ENCODE data around the gene SLC6A18. TPM values are rescaled to one million over a fixed set of nuclear protein-coding genes. Genes with fewer than 3 reads are reported as not detected.

Gene SLC6A18
- polyA plus RNA-seq, 1 donor (not counting 4 experiments of a cell fraction or from before 2014, with no cell fraction given), result not detected

DNA sequence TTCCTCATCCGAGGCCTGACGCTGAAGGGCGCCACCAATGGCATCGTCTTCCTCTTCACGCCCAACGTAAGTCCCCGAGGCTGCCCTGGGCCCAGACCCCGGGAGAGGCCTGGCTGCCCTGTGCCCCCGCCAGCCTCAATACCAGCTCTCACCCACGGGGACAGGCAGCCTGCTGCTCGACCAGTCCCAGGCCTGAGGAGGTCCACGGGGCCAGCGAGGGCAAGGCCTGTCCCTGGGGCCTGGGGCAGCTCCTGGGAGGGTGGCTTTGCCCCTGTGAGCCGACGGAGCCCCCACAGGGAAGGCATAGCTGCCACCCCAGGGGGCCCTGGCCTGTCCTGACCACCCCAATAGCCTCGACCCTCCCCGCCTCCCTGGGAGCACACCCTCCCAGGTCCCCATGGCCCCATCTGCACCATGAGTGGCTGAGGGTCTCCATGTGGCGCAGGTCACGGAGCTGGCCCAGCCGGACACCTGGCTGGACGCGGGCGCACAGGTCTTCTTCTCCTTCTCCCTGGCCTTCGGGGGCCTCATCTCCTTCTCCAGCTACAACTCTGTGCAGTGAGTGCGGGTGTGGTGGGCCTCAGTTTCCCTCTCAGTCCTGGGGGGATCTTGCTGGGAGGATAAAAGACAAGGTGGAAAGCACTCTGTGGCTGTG is 11.5 kb upstream of the SLC6A18 start:
- Histone ChIP-seq H3K4me2 (ENCODE audit: control insufficient read depth, extremely low read depth, insufficient read depth, low read depth, low read length) (no peak overlapping the region), H3K9me3 (ENCODE audit: control insufficient read depth, low read depth, low read length) (peaks cover 13% of the 10 kb centered on the region), H3K4me1 (ENCODE audit: control insufficient read depth, extremely low read depth, insufficient read depth, low read length) (no peaks in the 10 kb centered on the region), H3K9ac (ENCODE audit: control insufficient read depth, extremely low read depth, insufficient read depth, low read length) (no peak overlapping the region), H3K36me3 (ENCODE audit: control insufficient read depth in 2 of 2, extremely low read depth in 1 of 2, insufficient read depth in 2 of 2, low read length in 2 of 2) (no peaks in the 10 kb centered on the region), H3K9me1 (ENCODE audit: control insufficient read depth, extremely low read depth, insufficient read depth, low read length) (no peaks in the 10 kb centered on the region), H2AFZ (ENCODE audit: control insufficient read depth, low read length) (no peak overlapping the region), H4K20me1 (ENCODE audit: control insufficient read depth, extremely low read depth, insufficient read depth, low read length) (no peaks in the 10 kb centered on the region), H3K4me3 (ENCODE audit: control insufficient read depth in 2 of 3, extremely low read depth in 1 of 3, insufficient read depth in 2 of 3, low read depth in 1 of 3, low read length in 3 of 3) (no peak overlapping the region), H3K79me2 (ENCODE audit: control insufficient read depth, insufficient read depth, low read length) (no peaks in the 10 kb centered on the region), H3K27me3 (ENCODE audit: control insufficient read depth, extremely low read depth, insufficient read depth, low read length) (peaks cover 3% of the 10 kb centered on the region), H3K27ac (ENCODE audit: control insufficient read depth, insufficient read depth, low read length) (no peak overlapping the region)
- FAIRE-seq, result no peak
- no peak for DNase-seq (ENCODE audit: low read depth, low spot score)
- TF ChIP-seq, protein P1, sequence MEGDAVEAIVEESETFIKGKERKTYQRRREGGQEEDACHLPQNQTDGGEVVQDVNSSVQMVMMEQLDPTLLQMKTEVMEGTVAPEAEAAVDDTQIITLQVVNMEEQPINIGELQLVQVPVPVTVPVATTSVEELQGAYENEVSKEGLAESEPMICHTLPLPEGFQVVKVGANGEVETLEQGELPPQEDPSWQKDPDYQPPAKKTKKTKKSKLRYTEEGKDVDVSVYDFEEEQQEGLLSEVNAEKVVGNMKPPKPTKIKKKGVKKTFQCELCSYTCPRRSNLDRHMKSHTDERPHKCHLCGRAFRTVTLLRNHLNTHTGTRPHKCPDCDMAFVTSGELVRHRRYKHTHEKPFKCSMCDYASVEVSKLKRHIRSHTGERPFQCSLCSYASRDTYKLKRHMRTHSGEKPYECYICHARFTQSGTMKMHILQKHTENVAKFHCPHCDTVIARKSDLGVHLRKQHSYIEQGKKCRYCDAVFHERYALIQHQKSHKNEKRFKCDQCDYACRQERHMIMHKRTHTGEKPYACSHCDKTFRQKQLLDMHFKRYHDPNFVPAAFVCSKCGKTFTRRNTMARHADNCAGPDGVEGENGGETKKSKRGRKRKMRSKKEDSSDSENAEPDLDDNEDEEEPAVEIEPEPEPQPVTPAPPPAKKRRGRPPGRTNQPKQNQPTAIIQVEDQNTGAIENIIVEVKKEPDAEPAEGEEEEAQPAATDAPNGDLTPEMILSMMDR (optimal IDR thresholded peaks at IDR 0.05 in 1 of 3, IDR thresholded peaks at IDR 0.05 in 1 of 3, conservative IDR thresholded peaks at IDR 0.05 in 1 of 3; ENCODE audit: extremely low read depth in 1 of 3, insufficient read depth in 2 of 3, low read length in 3 of 3), result no peak
- TF ChIP-seq EZH2 (IDR thresholded peaks at IDR 0.05; ENCODE audit: low read length), result no peak
- dilution Hi-C loops (cut with MboI; ENCODE audit: extremely low pct_ligation_motif_present, low sequenced_read_pairs), result no loop called here

DNA sequence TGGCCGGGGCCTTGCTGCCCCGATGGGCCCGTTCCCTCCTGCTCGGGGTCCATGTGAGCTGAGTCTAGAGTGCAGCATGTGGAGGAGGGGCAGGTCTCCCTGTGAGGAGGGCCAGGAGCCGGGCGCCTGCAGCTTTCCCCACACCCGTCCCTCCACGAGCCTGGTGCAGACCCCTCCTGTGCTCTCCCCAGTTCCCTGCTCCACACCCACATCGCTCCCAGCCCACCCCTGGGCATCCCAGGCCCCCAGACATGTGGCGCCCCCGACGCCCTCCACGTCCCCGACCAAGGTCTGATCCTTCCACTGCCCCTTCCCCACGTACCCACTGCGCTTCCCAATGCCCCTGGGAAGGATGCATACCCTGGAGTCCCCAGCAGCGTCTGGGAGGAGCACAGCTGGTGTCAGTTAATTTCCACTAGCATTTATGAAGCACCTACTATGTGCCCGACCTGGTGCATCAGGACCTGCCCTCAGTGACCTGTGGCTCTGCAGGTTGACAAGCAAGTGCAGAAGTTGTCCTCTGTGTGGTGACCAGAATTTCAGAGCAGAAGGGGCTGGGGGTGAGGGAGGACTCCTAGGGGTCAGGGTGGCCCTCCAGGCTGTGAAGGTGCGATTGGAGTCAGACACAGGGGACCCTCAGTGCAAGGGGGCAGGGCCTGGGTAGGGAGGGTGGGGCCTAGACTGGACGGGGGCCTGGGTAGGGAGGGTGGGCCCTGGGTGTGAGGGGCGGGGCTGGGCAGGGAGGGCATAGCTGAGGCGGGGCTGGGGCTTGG is 10.8 kb upstream of the SLC6A18 start:
- no peak overlapping the region for H3K27ac ChIP-seq (ENCODE audit: control insufficient read depth, insufficient read depth, low read length)
- TF ChIP-seq, protein P1 (optimal IDR thresholded peaks at IDR 0.05 in 1 of 3, IDR thresholded peaks at IDR 0.05 in 1 of 3, conservative IDR thresholded peaks at IDR 0.05 in 1 of 3; ENCODE audit: extremely low read depth in 1 of 3, insufficient read depth in 2 of 3, low read length in 3 of 3), result no peak
- TF ChIP-seq EZH2 (IDR thresholded peaks at IDR 0.05; ENCODE audit: low read length), result no peak
- no peak for FAIRE-seq
- H4K20me1 ChIP-seq (ENCODE audit: control insufficient read depth, extremely low read depth, insufficient read depth, low read length), result no peaks in the 10 kb centered on the region
- no peaks in the 10 kb centered on the region for H3K79me2 ChIP-seq (ENCODE audit: control insufficient read depth, insufficient read depth, low read length)
- no peak overlapping the region for H3K4me3 ChIP-seq (ENCODE audit: control insufficient read depth in 2 of 3, extremely low read depth in 1 of 3, insufficient read depth in 2 of 3, low read depth in 1 of 3, low read length in 3 of 3)
- H3K27me3 ChIP-seq (ENCODE audit: control insufficient read depth, extremely low read depth, insufficient read depth, low read length), result peaks cover 3% of the 10 kb centered on the region
- H3K9me3 ChIP-seq (ENCODE audit: control insufficient read depth, low read depth, low read length), result peaks cover 13% of the 10 kb centered on the region
- H3K9ac ChIP-seq (ENCODE audit: control insufficient read depth, extremely low read depth, insufficient read depth, low read length), result no peak overlapping the region
- dilution Hi-C loops (cut with MboI; ENCODE audit: extremely low pct_ligation_motif_present, low sequenced_read_pairs), result no loop called here
- H3K4me2 ChIP-seq (ENCODE audit: control insufficient read depth, extremely low read depth, insufficient read depth, low read depth, low read length), result no peak overlapping the region
- no peak for DNase-seq (ENCODE audit: low read depth, low spot score)
- H3K4me1 ChIP-seq (ENCODE audit: control insufficient read depth, extremely low read depth, insufficient read depth, low read length), result no peaks in the 10 kb centered on the region
- H3K36me3 ChIP-seq (ENCODE audit: control insufficient read depth in 2 of 2, extremely low read depth in 1 of 2, insufficient read depth in 2 of 2, low read length in 2 of 2), result no peaks in the 10 kb centered on the region
- H2AFZ ChIP-seq (ENCODE audit: control insufficient read depth, low read length), result no peak overlapping the region
- H3K9me1 ChIP-seq (ENCODE audit: control insufficient read depth, extremely low read depth, insufficient read depth, low read length), result no peaks in the 10 kb centered on the region
